ENCODE results near the gene PTPN1.
"Not testable (repeated sequence)": the region's sequence is repeated elsewhere in the genome, so short reads cannot be mapped to it uniquely, and the experiment has no call there.

PTPN1 gene

DNA sequence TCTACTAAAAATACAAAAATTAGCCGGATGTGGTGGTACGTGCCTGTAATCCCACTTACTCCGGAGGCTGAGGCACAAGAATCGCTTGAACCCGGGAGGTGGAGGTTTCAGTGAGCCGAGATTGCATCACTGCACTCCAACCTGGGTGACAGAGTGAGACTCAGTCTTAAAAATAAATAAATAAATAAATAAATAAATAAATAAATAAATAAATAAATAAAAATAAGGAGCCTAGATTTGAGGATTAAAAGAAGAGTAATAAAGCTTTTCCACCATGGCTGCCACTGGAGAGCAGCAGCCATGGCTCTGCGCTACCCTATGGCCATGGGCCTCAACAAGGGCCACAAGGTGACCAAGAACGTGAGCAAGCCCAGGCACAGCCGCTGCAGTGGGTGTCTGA, 110.3 kb downstream of the PTPN1 start:
- not testable (repeated sequence) for DNase-seq

DNA sequence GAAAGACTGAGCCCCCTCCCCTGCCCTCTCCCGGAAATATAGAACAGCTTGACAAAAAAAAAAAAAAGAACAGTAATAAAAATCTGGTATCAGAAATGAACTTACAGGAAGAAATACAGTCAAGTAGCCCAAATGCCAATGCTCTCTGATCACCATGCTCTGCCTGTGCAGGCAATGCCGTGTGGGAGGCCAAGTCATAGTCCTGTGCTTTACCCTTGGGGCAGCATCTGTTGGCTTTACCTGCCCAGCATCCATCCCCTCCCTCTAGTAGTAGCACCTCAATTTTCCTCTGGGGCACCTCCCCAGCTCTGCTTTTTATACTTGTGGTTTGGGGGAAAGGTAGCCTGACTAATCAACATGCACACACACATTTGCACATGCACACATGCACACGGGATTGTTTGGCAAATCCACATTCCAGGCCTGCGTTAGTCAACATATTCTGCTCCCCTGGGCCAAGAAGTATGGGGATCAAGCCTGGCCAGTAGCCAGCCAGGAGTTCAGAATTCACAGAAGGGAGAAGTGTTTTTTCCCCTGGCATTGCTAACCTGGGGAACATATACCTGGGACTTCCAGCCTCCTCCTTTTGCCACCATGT, 111.0 kb downstream of the PTPN1 start:
- no peak for DNase-seq

DNA sequence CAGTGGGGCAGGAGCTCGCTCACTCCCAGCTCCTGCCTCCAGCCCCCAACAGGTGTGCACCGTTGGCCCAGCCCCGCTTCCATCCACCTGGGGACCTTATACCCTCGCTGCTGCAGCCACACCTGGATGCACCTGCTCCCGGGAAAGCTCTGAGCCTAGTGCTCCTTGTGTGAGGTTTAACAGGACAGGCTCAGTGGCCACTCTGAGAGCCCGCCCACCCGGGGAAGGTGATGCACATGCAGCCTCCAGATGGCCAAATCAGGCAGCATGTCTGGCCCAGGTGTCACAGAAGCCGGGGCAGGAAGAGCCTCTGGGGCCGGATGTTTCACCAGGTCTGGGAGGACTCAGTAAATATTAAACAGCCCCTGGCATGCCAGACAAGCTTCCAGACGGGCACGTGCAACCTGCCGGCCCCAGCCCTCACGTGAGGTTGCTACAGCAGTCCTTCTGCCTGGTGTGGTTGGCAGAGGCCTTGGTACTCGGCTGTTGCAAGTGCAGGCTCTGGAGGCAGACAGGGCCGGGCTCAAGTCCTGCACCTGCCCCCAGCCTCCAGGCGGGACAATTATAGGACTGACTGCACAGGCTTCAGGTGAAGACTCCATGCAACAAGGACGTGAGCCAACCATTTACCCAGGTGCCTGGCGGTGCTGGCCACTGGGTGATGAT, 114.3 kb downstream of the PTPN1 start:
- no peak for DNase-seq

DNA sequence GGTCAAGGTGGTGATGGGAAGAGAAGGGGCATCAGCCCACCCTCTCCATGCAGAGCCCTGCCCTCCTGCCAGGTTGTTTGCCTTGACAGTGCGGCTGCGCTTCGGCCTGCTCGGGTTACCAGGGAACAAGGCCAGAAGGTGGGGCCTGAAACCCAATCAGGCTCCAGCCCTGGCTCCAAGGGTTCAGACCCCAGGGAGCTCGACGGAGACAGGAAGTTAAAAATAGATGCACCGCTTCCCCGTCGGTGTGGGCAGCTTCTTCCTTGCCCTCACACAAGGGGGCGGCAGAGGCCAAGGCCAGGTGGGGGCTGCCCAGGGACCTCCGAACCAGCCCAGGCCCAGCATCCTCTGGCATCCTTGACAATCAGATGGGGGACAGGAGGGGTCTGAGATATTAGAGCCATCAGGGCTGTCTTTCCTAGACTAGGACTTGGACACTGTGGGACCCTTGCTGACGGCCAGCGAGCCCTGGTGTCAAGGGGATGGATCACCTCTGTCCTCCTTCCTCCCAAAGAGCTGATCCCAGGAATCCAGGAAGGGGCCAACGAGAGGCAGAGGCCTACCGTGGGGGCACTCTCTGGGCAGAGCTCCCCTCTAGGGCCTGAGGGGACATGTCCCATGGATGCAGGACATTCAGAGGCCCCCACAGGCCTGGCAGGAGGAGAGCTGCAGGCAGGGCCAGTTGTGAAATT, 115.9 kb downstream of the PTPN1 start:
- no peak for DNase-seq

DNA sequence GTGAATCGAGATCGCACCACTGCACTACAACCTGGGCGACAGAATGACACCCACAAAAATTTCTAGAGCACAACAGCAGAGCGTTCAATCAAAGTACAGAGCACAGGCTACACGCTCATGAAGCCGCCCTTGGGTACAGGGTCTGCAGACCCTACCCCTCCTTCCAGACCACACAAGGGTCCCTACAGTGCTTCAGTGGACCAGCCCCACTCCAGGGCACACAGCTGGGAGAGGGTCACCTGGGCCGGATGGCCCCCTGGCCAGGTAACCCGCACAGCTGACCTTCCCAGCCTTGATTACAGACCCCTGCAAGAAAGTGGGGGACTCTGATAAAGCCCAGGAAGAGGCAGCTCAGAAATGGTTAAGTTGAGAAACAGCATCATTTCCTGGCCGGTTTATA, 117.6 kb downstream of the PTPN1 start:
- DNase-seq, result no peak

DNA sequence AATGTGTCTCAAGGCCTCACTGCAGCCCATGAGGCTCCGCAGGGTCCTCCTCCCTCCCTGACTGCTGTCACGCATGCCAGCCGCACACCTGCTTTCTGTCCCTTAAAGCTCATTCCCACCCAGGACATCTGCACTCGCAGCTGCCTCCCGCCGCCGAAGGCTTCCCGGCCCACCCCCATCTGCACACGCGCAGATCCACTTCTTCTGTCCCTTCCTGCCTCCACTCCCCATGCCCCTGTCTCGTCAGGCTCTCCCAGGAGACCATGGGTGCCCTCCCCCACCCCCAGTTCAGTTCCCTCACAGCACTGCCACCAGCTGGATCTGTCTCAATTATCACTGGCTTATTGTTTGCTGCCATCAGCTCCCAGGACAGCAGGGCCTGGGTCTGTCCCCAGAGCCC, 118.1 kb downstream of the PTPN1 start:
- no peak for DNase-seq

DNA sequence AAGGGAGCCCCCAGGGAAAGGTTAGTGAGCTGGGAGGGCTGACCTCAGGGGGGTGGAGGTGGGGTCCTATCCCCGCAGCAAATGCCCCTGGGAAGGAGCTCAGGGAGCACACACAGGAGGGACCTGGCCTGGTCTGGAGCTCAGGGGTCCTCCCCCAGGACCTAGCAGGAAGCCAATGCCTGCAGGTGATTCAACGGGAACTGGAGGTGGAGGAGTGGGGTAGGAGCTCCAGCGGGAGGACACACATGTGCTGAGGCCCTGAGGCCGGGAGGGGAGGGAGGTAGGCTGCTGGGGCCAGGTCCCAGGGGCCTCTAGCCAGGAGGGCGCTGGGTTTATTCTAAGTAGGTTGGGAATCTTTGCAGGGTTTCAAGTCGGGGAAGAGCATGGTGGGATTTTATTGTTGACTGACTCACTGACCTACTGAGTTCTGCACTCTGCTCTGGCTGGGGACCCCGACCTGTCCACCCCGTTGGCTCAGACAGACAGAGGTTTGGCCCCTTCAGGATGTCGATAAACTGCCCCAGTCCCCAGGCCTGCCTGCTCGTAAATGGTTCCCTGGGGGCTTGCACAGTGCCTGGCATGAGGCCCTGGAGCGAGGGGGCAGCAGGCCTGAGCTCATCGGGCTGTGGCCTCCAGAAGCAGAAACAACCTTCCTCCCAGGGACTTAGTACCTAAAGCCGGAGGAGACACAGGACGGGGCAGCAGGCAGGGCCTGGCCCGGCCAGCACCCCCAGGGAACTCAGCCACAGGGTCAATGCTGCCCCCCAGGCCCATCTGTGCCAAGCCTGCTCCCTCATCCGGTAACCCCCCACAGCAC, 118.9 kb downstream of the PTPN1 start:
- no peak for DNase-seq

DNA sequence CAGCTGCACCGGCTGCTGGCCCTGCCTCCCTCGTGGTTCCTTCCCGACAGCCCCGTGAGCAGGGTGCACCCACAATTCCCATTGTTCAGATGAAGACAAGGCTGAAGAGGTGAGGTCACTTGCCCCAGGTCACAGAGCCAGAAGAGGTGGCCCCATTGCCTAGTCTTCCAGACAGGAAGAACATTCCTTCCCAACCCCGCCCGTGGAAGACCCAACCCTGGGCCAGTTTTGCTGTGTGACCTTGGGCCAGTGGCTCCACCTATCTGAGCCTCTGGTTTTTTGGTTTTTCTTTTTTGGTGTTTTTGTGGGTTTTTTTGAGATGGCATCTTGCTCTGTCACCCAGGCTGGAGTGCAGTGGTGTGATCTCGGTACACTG, 119.5 kb downstream of the PTPN1 start:
- no peak for DNase-seq

DNA sequence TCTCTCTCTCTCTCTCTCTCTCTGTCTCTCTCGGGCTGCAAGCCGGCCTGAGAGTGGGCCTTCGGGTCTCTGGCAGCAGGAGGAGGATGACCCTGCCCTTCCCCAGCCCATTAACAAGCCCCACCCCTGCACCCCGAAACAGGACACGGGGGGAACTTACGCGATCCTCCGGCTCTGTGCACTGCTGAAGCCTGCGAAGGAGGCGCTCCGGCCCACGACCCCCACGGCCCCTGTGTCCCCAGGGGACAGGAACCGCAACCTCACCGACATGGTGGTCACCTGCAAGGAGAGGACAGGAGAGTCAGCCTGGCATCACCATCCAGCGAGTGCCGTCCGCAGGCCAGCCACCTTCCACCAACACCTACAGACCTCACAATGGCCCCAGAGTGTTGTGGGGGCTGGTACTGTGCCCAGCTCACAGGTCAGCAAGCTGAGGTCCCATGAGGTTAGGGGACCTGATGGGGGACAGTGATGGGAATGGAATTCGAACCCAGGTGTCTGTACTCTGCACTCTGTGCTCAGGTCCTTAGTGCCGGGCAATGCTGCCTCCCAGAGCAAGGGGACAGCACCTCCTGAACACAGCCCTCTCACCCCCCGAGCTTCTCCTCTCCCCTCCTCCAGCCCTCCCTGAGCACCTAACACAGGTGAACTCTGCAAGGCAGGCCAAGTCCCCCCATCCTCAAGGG, 120.5 kb downstream of the PTPN1 start:
- DNase-seq, result no peak

DNA sequence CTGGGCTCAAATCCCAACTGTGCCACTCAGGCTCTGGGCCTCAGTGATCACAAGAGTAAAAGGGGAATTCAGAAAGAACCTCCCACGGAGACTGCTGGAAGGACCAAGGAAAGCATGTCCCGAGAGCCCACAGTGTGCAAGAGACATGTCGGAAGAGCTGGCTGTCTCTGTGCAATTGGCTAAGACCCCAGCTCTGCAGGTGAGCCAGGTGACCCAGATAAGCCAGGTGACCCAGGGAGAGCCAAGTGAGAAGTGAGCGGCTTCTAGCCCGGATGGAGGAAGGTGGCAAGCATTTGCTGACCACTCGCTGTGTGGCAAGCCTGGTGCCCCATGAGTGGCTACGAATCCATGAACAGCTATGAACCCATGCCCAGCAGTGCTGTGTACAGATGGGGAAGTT, 122.1 kb downstream of the PTPN1 start:
- no peak for DNase-seq

DNA sequence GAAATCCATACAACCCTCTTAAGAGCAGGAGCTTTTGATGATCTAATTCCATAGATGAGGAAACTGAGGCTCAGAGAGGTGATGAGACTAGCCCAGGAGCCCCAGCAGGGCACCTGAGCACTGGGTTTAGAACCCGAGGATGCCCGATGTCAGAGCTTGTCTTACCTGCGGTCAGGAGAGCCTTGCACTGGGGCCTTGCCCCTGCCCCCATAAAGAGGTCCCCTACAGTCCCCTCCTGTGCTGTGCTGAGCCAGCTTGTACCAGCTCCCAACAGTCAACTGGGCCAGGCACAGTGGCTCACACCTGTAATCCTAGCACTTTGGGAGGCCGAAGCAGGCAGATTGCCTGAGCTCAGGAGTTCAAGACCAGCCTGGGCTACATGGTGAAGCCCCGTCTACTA, 122.5 kb downstream of the PTPN1 start:
- no peak for DNase-seq

DNA sequence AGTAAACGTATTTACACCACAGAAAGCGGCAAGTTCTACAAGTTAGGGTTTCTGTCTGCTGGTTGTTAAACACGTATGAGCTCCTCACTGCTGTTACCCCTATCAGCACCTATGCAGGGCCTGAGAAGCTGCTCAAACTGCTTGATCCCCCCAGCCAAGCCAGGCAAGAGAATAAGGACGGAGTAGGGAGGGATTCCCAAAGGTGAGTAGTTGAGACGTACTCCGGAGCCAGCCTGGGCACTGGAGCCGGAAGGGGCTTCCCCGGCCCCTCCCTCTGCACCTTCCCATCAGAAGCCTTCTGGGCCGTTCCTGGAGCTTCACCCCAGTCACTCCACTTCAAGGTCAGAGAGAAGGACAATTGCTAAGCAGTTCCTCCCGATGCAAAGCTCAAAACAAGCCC, 123.2 kb downstream of the PTPN1 start:
- DNase-seq, result no peak

DNA sequence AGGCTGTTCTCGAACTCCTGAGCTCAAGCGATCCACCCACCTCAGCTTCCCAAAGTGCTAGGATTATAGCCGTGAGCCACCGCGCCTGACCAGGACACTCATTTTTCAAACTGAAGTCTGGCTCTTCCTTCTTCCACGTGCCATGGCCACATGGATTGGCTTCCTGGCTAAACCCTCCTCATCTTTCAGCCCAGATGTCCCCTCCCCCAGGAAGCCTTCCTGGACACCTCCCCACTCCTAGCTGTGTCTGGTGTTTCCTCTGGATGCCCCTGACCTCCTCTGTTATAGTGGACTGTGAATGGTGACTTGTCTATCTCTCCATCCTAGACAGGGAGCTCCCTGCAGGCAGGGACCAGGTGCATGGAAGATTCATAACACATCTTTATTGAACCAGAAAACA, 124.0 kb downstream of the PTPN1 start:
- no peak for DNase-seq

All from NCI-H1048 (cell line).